Glutamatergic neuron (in vitro differentiated cells): ENCODE results near the gene ITLN2. TPM values are rescaled to one million over a fixed set of nuclear protein-coding genes. Genes with fewer than 3 reads are reported as not detected.
"Not testable (repeated sequence)": the region's sequence is repeated elsewhere in the genome, so short reads cannot be mapped to it uniquely, and the experiment has no call there.

Experiments
- DNase-seq: peaks from one replicate; pipeline ENCODE4 v3.0.0; 2022
- H3K27ac Mint-ChIP-seq: one replicate; pipeline ENCODE4 v1.8.0; 2020; ENCODE audit warnings: mild to moderate bottlenecking, mixed read lengths, inconsistent platforms; ENCODE audit not compliant: unreplicated experiment
- H3K27me3 Mint-ChIP-seq: one replicate; pipeline ENCODE4 v1.8.0; 2020; ENCODE audit warnings: mild to moderate bottlenecking, moderate library complexity, mixed read lengths, inconsistent platforms; ENCODE audit not compliant: unreplicated experiment
- H3K36me3 Mint-ChIP-seq: one replicate; pipeline ENCODE4 v1.8.0; 2020; ENCODE audit warnings: mild to moderate bottlenecking, mixed read lengths, inconsistent platforms; ENCODE audit not compliant: unreplicated experiment
- H3K4me1 Mint-ChIP-seq: one replicate; pipeline ENCODE4 v1.8.0; 2020; ENCODE audit warnings: mild to moderate bottlenecking, low read depth, mixed read lengths, inconsistent platforms; ENCODE audit not compliant: unreplicated experiment
- H3K4me3 Mint-ChIP-seq: one replicate; pipeline ENCODE4 v1.8.0; 2020; ENCODE audit warnings: mild to moderate bottlenecking, mixed read lengths, inconsistent platforms; ENCODE audit not compliant: unreplicated experiment
- H3K9me3 Mint-ChIP-seq: one replicate; pipeline ENCODE4 v1.8.0; 2020; ENCODE audit warnings: mild to moderate bottlenecking, moderate library complexity, mixed read lengths, inconsistent platforms; ENCODE audit not compliant: unreplicated experiment
- total RNA-seq: library from RNA; stranded (reverse); fragmentation: NEBNext Ultra II Directional; extraction: Animal tissue kit (Norgen Biotek cat#: 25700); gene quantifications from one replicate; pipeline ENCODE4 v1.2.1, GENCODE V29; 2021; ENCODE audit not compliant: unreplicated experiment
- TF ChIP-seq, protein P1 (sequence below): fragments of 200-600 bp; sonication (generic); IDR thresholded peaks from one replicate; pipeline ENCODE4 v1.5.0; 2021; ENCODE audit not compliant: partially characterized antibody, unreplicated experiment

ITLN2 gene
- total RNA-seq, 1 donor from 2014 or later = not detected

DNA sequence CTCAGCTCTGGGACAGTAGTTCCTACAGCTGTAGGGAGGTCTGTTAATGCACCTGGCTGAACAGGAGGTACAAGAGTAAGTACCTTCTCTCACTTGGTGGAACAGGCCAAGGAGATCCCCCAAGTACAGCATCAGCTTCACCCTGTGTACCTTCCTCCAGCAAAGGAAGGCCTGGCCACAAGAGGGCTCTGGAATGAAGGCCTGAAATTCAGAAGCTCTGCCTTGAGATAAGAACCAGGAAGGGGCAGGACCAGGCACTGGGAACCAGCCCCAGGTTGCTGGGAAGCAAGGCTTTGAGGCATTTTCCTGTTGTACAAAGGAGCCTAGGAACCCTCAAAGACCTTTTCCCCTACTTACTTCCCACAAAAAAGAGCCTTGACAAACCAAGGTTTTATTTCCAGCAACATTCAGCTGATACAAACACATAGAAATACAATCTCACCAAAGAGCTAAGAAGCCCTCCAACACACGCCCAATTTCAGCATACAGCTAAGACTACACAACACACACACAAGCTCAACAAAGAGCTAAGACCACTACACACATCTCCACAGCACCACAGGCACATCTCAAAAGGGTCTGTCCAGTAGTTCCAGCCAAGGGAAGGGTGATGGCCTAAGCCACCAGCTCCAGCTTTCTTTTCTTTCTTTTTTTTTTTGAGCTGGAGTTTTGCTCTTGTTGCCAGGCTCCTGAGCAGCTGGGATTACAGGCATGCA is 42.9 kb upstream of the ITLN2 start:
- Mint-ChIP-seq H3K27ac (no peak overlapping the region), H3K36me3 (no peaks in the 10 kb centered on the region), H3K4me1 (no peaks in the 10 kb centered on the region), H3K4me3 (no peak overlapping the region), H3K9me3 (no peaks in the 10 kb centered on the region), H3K27me3 (no peaks in the 10 kb centered on the region)
- TF ChIP-seq, protein P1, sequence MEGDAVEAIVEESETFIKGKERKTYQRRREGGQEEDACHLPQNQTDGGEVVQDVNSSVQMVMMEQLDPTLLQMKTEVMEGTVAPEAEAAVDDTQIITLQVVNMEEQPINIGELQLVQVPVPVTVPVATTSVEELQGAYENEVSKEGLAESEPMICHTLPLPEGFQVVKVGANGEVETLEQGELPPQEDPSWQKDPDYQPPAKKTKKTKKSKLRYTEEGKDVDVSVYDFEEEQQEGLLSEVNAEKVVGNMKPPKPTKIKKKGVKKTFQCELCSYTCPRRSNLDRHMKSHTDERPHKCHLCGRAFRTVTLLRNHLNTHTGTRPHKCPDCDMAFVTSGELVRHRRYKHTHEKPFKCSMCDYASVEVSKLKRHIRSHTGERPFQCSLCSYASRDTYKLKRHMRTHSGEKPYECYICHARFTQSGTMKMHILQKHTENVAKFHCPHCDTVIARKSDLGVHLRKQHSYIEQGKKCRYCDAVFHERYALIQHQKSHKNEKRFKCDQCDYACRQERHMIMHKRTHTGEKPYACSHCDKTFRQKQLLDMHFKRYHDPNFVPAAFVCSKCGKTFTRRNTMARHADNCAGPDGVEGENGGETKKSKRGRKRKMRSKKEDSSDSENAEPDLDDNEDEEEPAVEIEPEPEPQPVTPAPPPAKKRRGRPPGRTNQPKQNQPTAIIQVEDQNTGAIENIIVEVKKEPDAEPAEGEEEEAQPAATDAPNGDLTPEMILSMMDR = peak; percentile 23
- peak; percentile 46 for DNase-seq

DNA sequence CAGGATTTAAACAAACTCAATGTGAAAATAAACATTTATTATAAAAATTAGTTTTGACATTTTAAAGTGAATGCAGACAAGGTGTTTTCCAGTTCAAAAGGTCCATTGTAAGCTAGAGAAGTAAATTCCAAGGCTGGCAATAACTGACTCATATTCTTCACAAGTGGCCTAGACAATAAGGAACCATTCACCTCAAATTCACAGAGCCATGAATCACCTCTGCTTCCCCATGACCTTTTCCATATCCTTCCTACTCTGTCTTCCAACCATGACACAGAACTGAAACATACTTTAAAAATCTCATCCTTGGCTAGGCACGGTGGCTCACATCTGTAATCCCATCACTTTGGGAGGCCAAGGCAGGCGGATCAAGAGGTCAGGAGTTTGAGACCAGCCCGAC is 41.6 kb upstream of the ITLN2 start:
- Mint-ChIP-seq H3K27me3 (no peaks in the 10 kb centered on the region), H3K4me1 (no peaks in the 10 kb centered on the region), H3K4me3 (no peak overlapping the region), H3K36me3 (no peaks in the 10 kb centered on the region), H3K27ac (no peak overlapping the region), H3K9me3 (no peaks in the 10 kb centered on the region)
- DNase-seq = no peak
- TF ChIP-seq, protein P1 = no peak

GRCh38 chr1:160993544-160994193 is 39.1 kb upstream of the ITLN2 start:
- DNase-seq = no peak
- Mint-ChIP-seq H3K27me3 (peaks cover 1% of the 10 kb centered on the region), H3K4me3 (no peak overlapping the region), H3K27ac (no peak overlapping the region), H3K4me1 (no peaks in the 10 kb centered on the region), H3K9me3 (peaks cover 2% of the 10 kb centered on the region), H3K36me3 (no peaks in the 10 kb centered on the region)
- TF ChIP-seq, protein P1 = no peak

- not testable (repeated sequence) for DNase-seq, H3K9me3 Mint-ChIP-seq, H3K27ac Mint-ChIP-seq, H3K36me3 Mint-ChIP-seq, H3K4me3 Mint-ChIP-seq, H3K4me1 Mint-ChIP-seq, H3K27me3 Mint-ChIP-seq
Measured at GRCh38 chr1:160992036-160992435, 37.4 kb upstream of the ITLN2 start.

GRCh38 chr1:160987359-160988050 is 32.9 kb upstream of the ITLN2 start:
- H3K27me3 Mint-ChIP-seq = peaks cover 1% of the 10 kb centered on the region
- no peak overlapping the region for H3K4me3 Mint-ChIP-seq
- H3K9me3 Mint-ChIP-seq = peaks cover 2% of the 10 kb centered on the region
- H3K4me1 Mint-ChIP-seq = no peaks in the 10 kb centered on the region
- H3K27ac Mint-ChIP-seq = no peak overlapping the region
- no peaks in the 10 kb centered on the region for H3K36me3 Mint-ChIP-seq
- TF ChIP-seq, protein P1 = no peak
- no peak for DNase-seq
